HepG2 (cell line): ENCODE data around the gene ZC2HC1B.

Source experiments
- NBN ChIP-seq: fragments of 450-650 bp; conservative IDR thresholded peaks from 2 replicates; pipeline ENCODE4 v1.6.1; 2017
- POLR2A ChIP-seq, 2 experiments: IDR thresholded peaks; 2 replicates each; pipeline ENCODE4 v1.6.1; 2011; ENCODE audit warnings: low read depth in 2 of 2, low read length in 2 of 2, mild to moderate bottlenecking in 1 of 2, moderate library complexity in 1 of 2; ENCODE audit not compliant: insufficient read depth in 1 of 2
- ZNF441 ChIP-seq: sonication (generic); formaldehyde crosslinking; IDR thresholded peaks from 2 replicates; pipeline ENCODE4 v1.7.0; 2021; ENCODE audit warnings: missing genetic modification reagents, borderline replicate concordance
- ZNF558 ChIP-seq: sonication (generic); formaldehyde crosslinking; IDR thresholded peaks from 2 replicates; pipeline ENCODE4 v1.9.0; 2022; ENCODE audit warnings: mild to moderate bottlenecking, missing genetic modification reagents, borderline replicate concordance
- TF ChIP-seq, protein P1 (sequence below): conservative IDR thresholded peaks from 2 replicates; pipeline ENCODE4 v1.6.1; 2018; ENCODE audit warnings: missing genetic modification reagents

DNA sequence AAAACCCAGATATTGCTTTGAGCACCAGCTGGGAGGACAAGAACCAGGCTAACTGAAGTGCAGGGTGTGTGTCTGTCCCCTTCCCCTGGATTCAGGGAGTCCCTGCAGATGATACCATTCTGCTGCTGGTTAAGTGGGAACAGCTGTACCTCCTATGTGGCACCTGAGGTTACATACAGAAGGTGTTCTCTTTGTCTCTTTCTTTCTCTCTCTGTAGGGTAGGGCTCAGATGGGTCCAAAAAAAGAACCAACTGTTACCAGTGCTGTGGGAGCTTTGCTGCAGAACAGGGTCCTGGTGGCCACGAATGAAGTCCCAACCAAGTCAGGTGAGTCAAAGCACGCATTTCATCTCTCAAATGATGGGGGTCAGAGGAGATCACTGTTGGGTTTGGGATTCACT, 38.6 kb downstream of the ZC2HC1B start:
- TF ChIP-seq NBN (no peak), ZNF558 (CRISPR knock-in tag) (no peak), ZNF441 (CRISPR knock-in tag) (no peak), POLR2A (IDR thresholded peaks at IDR 0.05; ENCODE audit: insufficient read depth in 1 of 2, low read depth in 2 of 2, low read length in 2 of 2) (no peak)
- TF ChIP-seq, protein P1, sequence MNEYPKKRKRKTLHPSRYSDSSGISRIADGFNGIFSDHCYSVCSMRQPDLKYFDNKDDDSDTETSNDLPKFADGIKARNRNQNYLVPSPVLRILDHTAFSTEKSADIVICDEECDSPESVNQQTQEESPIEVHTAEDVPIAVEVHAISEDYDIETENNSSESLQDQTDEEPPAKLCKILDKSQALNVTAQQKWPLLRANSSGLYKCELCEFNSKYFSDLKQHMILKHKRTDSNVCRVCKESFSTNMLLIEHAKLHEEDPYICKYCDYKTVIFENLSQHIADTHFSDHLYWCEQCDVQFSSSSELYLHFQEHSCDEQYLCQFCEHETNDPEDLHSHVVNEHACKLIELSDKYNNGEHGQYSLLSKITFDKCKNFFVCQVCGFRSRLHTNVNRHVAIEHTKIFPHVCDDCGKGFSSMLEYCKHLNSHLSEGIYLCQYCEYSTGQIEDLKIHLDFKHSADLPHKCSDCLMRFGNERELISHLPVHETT (CRISPR knock-in tag), result no peak
